NCI-H446 treated with DMSO at 0.1 percent for 48 hours (cell line): ENCODE data around the gene EIF3CL.
"Not testable (repeated sequence)": the region's sequence is repeated elsewhere in the genome, so short reads cannot be mapped to it uniquely, and the experiment has no call there.

Experiments used
- DNase-seq: peaks from one replicate; lab custom pipeline; 2025; lab: John Stamatoyannopoulos, UW

The EIF3CL gene

DNA sequence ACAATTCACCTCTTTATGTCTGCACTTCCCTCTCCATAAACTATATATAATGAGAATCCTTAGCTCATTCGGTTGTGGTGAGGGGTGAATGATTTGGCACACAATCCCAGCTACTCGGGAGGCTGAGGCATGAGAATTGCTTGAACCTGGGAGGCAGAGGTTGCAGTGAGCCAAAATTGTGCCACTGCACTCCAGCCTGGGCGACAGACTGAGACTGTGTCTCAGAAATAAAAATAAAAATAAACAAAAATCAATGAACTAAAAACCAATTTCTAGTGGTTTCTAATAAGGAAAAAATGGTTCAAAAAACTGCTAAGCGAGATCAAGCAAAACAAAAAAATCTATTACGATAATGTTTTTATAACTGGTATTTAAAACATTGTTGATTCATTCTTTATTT, 40.2 kb downstream of the EIF3CL start, which contains the start of gene NPIPB6:
Gene NPIPB6 (minus strand): TSS at position 101 of the 400 bp plus-strand sequence. CDS start 686 bp downstream, outside the sequence.
- not testable (repeated sequence) for DNase-seq

- not testable (repeated sequence) for DNase-seq
Measured at GRCh38 chr16:28362600-28362999, 41.0 kb downstream of the EIF3CL start.

- not testable (repeated sequence) for DNase-seq
Measured at GRCh38 chr16:28338230-28338629, 65.4 kb downstream of the EIF3CL start.

- DNase-seq, result not testable (repeated sequence)
Measured at GRCh38 chr16:28336940-28337710, 66.5 kb downstream of the EIF3CL start.

DNA sequence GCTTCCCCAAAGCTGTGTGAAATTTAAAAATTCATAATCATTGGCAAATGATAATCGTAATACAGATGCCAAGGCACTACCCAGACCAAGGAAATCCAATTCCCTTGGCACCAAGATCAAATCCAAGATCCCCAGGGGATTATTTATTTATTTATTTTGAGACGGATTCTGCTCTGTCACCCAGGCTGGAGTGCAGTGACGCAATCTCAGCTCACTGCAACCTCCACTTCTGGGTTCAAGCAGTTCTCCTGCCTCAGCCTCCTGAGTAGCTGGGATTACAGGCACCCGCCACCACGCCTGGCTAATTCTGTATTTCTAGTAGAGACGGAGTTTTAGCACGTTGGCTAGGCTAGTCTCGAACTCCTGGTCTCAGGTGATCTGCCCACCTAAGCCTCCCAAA, 68.0 kb downstream of the EIF3CL start:
- DNase-seq, result not testable (repeated sequence)

DNA sequence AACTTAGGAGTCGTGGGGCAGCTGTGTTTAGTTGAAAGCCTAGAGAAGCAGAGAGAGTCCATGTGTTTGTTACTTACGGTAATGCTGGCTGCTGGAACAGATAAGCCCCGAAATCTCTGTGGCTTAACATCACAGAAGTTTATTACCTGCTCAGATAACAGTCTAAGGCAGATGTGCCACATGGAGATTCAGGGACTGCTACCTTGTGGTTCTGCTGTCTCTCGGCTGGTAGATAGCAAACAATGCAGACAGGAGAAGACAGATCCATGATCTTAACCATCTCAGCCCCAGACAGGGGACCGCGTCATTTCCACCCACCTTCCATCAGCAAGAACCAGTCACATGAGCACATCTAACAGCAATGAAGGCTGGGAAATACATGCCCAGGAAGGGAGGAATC, 71.0 kb downstream of the EIF3CL start:
- DNase-seq, result not testable (repeated sequence)

DNA sequence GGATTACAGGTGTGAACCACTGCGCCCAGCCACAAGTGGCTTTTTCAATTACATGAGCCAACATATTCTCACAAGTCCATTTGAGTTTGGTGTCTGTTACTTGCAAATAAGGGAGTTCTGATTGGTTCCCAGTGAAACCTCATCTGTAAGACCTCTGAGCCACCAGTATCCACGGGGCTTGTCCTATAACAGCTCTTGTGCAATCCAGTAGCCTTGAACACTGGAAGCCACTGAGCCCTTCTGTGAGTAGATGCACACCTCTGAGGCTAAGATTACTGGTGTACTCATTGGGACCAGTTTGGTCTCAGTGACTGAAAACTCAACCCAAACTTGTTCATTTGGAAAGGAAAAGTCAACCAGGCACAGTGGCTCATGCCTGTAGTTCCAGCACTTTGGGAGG, 72.7 kb downstream of the EIF3CL start:
- not testable (repeated sequence) for DNase-seq

DNA sequence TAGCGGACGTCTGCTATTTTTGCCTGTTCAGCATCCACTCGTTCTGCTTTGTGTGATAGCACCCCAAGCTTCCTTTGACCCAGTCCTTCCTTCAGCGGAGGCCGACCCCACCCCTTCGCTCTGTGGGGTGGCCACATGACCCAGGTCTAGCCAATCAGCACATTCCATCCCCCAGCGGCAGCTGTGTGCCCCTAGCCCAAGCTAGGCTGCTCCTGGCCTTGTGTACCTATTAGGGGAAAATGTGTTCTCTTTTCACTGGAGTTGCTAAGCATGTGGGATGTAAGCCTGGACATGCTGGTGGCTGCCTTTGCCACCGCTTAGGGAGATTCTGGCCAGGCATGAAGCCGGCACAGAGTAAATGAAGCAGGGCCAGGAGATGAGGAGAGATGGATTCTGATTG, 73.4 kb downstream of the EIF3CL start:
- DNase-seq, result not testable (repeated sequence)
